Activated T-cell treated with anti-CD3 and anti-CD28 coated beads, Interleukin-2, amount 50 U/mL, for 72 hours (primary cell): Measurements from ENCODE around the gene ANGEL1. TPM values are rescaled to one million over a fixed set of nuclear protein-coding genes. Genes with fewer than 3 reads are reported as not detected.

Source experiments
- ATAC-seq, 2 donors: fragments of 150-1000 bp; cut with Tn5 transposase; replicated peaks in 1 of 2; 2 replicates each; pipeline ENCODE4 v1.10.0; 2021; ENCODE audit warnings: moderate library complexity in 2 of 2, mild to moderate bottlenecking in 1 of 2
- DNase-seq, 2 donors: peaks; one replicate each; pipeline ENCODE4 v3.0.0; 2021 to 2022; ENCODE audit warnings: mixed read lengths in 1 of 2
- H3K27ac Mint-ChIP-seq: one replicate; pipeline ENCODE4 v1.8.0; 2022; ENCODE audit warnings: mild to moderate bottlenecking, moderate library complexity, mixed read lengths
- H3K27me3 Mint-ChIP-seq: one replicate; pipeline ENCODE4 v1.8.0; 2022; ENCODE audit warnings: low read depth, mixed read lengths
- H3K36me3 Mint-ChIP-seq, 2 donors: one replicate each; pipeline ENCODE4 v1.8.0; 2022; ENCODE audit warnings: mixed read lengths in 2 of 2, mild to moderate bottlenecking in 1 of 2; ENCODE audit not compliant: insufficient read depth in 2 of 2
- H3K4me1 Mint-ChIP-seq: one replicate; pipeline ENCODE4 v1.8.0; 2022; ENCODE audit warnings: low read depth, mixed read lengths
- H3K4me3 Mint-ChIP-seq, 2 donors: one replicate each; pipeline ENCODE4 v1.8.0; 2022; ENCODE audit warnings: mild to moderate bottlenecking in 2 of 2, mixed read lengths in 2 of 2, moderate library complexity in 2 of 2
- H3K9me3 Mint-ChIP-seq, 2 donors: one replicate each; pipeline ENCODE4 v1.8.0; 2022; ENCODE audit warnings: mixed read lengths in 2 of 2
- total RNA-seq, 2 donors: library from RNA; stranded (reverse); gene quantifications; one replicate each; pipeline ENCODE4 v1.2.3, GENCODE V29; 2022

Gene ANGEL1
- total RNA-seq, 2 donors from 2014 or later = 15.0 to 21.6 TPM

DNA sequence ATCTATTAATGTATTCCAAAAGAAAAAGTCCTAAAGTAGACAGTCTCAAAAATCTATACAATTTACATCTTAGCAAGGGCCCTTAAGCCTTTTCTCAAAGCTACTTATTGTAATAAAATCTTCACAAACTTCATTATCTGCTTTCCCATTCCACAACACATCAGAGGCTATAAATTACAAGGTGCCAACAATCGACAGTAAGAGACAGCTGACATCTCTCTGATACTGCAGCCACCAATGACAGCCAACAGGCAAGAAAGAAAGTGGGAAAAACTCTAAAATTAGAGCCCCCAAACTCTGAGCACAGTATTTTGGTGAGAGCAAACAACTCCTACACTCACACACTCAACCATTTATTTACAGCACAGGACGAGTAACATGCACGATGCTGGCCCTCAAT, 2.2 kb downstream of the ANGEL1 start:
- Mint-ChIP-seq H3K27ac (no peak overlapping the region), H3K36me3 (peaks cover 2 to 10% of the 10 kb centered on the region in 2 donors)
- no peak for DNase-seq

DNA sequence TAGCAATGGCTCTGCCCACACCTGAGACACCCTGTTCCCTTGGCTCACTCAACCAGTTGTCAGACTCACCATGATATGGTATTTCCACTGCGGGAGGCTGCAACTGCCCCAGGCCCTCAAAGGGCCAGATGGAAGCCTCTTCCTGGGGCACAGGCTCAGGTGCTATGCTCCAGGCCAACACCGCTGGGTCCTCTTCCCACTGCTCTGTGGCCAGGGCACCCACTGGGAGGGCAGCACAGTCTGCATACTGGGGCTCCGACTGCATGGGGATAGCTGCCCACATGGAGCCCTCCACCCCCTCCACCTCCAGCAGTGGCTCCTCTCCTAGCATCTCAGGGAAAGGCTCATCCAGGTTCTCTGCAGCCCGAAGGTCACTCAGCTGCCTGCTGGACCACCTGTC, 3.7 kb downstream of the ANGEL1 start:
- no peak overlapping the region for H3K4me3 Mint-ChIP-seq
- no peak overlapping the region for H3K27ac Mint-ChIP-seq
- ATAC-seq = no peak
- H3K9me3 Mint-ChIP-seq = no peaks in the 10 kb centered on the region
- H3K4me1 Mint-ChIP-seq = peaks cover 40% of the 10 kb centered on the region
- DNase-seq = no peak
- H3K27me3 Mint-ChIP-seq = no peaks in the 10 kb centered on the region
- peaks cover 2 to 10% of the 10 kb centered on the region in 2 donors for H3K36me3 Mint-ChIP-seq

More for the DNA sequence above, 2.2 kb downstream of the ANGEL1 start:
- H3K9me3 Mint-ChIP-seq = no peaks in the 10 kb centered on the region
- H3K4me1 Mint-ChIP-seq = peaks cover 40% of the 10 kb centered on the region
- no peaks in the 10 kb centered on the region for H3K27me3 Mint-ChIP-seq
- peak overlapping the region; percentile 94 to 95 for H3K4me3 Mint-ChIP-seq
- ATAC-seq = no peak

DNA sequence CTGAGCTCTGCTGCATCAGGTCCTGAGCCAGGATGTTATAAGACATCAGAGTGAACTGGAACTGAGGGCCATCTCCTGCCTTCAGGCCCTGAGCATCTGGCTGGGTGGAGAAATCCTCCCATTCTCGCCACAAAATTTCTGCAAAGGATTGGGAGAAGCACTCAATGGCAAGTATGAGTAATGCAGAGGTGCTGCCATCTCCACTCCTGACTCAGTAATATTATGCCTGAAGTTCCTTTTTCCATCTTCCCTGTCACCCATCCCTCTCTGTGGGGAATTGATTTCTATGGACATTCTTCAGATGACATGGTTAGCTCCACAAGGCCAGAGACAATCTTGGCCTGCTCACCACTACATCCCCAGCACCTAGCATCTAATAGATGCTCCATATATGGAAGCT, 4.7 kb downstream of the ANGEL1 start:
- DNase-seq (no peak), ATAC-seq (no peak)
- no peaks in the 10 kb centered on the region for H3K9me3 Mint-ChIP-seq
- no peaks in the 10 kb centered on the region for H3K27me3 Mint-ChIP-seq
- H3K4me1 Mint-ChIP-seq = peaks cover 44% of the 10 kb centered on the region
- no peak overlapping the region for H3K27ac Mint-ChIP-seq
- H3K4me3 Mint-ChIP-seq = no peak overlapping the region
- peaks cover 2 to 19% of the 10 kb centered on the region in 2 donors for H3K36me3 Mint-ChIP-seq

DNA sequence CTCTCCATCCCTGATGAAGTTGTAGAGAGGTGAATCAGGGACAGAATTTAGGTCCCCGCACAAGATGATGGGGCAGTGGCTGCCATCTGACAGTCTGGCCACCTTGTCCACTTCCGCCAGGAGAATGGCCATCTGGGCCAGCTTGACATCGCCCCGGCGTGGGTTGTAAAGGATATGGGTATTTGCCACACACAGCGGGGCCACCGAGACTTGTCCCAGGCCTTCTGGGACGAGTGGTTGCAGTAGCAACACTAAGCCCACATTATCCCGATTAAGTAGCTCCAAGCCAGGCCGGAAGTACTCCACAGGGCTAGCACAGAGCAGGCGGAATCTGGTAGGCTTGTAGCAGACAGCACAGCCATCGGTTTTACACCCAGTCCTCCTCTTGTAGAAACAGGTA, 6.2 kb downstream of the ANGEL1 start:
- no peaks in the 10 kb centered on the region for H3K27me3 Mint-ChIP-seq
- H3K27ac Mint-ChIP-seq = no peak overlapping the region
- H3K4me1 Mint-ChIP-seq = peaks cover 38% of the 10 kb centered on the region
- DNase-seq = no peak
- peaks cover 5 to 21% of the 10 kb centered on the region in 2 donors for H3K36me3 Mint-ChIP-seq
- no peak overlapping the region for H3K4me3 Mint-ChIP-seq
- no peak for ATAC-seq
- H3K9me3 Mint-ChIP-seq = no peaks in the 10 kb centered on the region

DNA sequence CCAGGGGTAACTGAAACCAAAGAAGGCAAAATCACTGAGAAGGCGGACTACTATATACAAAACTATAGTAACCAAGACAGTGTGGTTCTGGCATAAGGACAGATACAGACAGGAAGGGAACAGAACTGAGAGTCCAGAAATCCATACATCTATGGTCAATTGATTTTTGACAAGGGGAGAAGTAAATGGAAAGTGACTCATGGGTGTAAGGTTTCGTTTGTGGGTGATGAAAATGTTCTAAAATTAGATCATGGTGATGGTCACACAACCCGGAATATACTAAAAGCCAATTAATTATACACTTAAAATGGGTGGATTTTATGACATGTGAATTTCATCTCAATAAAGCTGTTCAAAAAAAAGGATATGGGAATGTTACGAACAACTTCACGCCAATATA, 18.7 kb downstream of the ANGEL1 start:
- Mint-ChIP-seq H3K36me3 (peaks cover 5 to 9% of the 10 kb centered on the region in 2 donors), H3K4me1 (peaks cover 3% of the 10 kb centered on the region), H3K4me3 (no peak overlapping the region), H3K27me3 (no peaks in the 10 kb centered on the region), H3K9me3 (no peaks in the 10 kb centered on the region), H3K27ac (no peak overlapping the region)
- DNase-seq (no peak), ATAC-seq (no peak)

DNA sequence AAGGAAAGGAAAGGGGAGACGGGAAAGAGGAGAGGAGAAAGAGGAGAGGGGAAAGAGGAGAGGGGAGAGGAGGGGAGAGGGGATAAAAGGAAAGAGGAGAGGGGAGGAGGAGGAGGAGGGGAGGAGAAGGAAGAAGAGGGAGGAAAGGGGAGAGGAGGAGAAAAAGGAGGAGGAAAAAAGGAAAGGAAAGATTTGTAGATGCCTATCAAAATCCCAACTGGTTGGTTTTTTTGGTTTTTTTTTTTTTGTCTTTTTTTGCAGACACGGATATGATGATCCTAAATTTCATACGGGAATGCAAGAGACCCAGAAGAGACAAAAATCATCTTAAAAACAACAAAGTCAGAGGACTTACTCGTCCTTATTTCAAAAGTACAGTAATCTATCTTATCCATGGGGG, 19.4 kb downstream of the ANGEL1 start:
- Mint-ChIP-seq H3K9me3 (no peaks in the 10 kb centered on the region), H3K27me3 (no peaks in the 10 kb centered on the region), H3K4me3 (no peak overlapping the region), H3K27ac (no peak overlapping the region), H3K4me1 (peaks cover 3% of the 10 kb centered on the region), H3K36me3 (peaks cover 5 to 8% of the 10 kb centered on the region in 2 donors)
- DNase-seq (no peak), ATAC-seq (no peak)

DNA sequence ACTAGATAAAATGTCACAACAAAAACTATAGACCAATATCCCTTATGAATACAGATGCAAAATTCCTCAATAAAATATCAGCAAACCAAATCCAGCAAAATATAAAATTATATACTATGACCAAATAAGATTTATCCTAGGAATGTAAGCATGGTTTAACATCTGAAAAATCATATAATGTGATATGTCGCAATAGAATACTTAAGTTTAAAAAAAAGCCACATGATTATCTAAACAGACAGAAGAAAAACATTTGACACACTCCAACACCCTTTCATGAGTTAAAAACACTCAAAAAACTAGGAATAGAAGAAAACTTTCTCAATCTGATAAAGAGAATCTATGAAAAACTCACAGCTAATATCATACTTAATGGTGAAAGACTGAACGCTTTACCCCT, 20.3 kb downstream of the ANGEL1 start:
- no peak for ATAC-seq

DNA sequence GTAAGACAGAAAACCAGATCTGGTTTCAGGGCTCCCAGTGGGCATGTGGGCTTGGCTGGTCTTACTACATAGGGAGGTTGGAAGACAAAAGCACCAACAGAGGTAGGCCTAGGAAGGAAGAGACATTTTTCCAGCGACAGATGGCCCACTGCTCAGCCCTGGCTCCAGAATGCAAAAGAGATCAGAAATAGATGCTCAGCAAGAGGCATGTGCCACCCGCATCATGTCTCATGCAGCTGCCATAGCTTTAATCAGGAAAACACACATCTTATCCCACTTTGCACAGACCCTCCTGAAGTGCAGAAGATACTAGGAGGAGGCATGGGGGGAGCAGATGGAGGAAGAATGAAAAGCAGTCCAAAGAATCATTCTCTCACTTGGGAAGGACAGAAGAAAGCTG, 26.1 kb downstream of the ANGEL1 start:
- no peak for DNase-seq
- Mint-ChIP-seq H3K27me3 (no peaks in the 10 kb centered on the region), H3K36me3 (peaks cover under 1 to 8% of the 10 kb centered on the region in 2 donors), H3K27ac (no peak overlapping the region), H3K4me1 (peaks cover 34% of the 10 kb centered on the region), H3K4me3 (no peak overlapping the region), H3K9me3 (no peaks in the 10 kb centered on the region)
- ATAC-seq = no peak

More for the DNA sequence above, 20.3 kb downstream of the ANGEL1 start:
- Mint-ChIP-seq H3K27ac (no peak overlapping the region), H3K4me3 (no peak overlapping the region), H3K27me3 (no peaks in the 10 kb centered on the region), H3K9me3 (no peaks in the 10 kb centered on the region), H3K4me1 (peaks cover 3% of the 10 kb centered on the region), H3K36me3 (peaks cover 5 to 12% of the 10 kb centered on the region in 2 donors)
- DNase-seq = no peak

DNA sequence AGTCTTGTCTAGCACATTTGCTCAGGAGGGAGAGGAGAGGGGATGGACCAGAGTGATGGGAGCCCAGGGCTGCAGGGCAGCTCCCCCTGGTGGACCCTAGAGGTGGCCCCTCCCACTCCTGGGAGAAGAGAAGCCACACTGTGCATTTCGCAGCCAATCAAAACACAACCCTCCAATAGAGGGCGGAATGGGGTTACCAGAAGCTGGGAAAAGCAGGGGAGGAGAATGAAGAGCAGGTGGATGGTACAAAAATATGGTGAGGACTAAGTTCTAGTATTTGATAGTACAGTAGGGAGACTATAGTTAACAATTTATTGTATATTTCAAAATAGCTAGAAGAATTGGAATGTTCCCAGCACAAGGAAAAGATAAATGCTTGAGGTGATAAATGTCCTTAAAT, 27.8 kb downstream of the ANGEL1 start:
- Mint-ChIP-seq H3K27ac (no peak overlapping the region), H3K36me3 (peaks cover 0 to 8% of the 10 kb centered on the region in 2 donors), H3K27me3 (no peaks in the 10 kb centered on the region), H3K4me1 (peaks cover 42% of the 10 kb centered on the region), H3K9me3 (no peaks in the 10 kb centered on the region), H3K4me3 (no peak overlapping the region)
- DNase-seq (peak; percentile 72 to 73), ATAC-seq (peak; percentile 82 to 90)

DNA sequence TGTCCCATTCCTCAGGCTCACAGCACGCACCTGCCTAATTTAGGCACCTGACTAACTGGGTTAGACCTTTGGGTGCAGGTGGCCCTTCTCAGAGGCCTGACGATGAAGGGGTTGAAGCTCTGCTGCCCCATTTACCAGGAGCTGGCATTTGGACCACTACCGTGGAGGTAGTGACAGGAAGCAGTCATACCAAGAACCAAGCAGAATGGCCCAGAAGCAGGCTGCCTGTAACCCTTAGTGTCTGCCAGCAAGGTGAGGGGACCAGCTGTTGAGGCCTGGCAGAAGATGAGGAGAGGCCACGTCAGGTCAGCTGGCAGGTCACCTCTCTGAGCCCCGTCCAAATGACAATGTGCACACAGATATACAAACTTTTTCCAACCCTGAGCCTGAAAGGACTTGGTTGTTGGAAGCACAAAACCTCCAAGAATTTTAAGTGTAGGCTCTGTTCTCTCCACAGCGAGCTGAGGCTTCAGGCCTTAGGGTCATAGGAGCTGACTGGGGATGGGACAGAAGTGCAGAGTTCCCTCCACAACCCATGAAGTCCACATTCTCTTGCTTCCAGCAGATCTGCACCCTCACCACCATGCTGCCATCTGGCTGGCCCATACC, 28.3 kb downstream of the ANGEL1 start:
- no peak for DNase-seq
- peak; percentile 9 to 16 for ATAC-seq
- Mint-ChIP-seq H3K4me3 (no peak overlapping the region), H3K27me3 (no peaks in the 10 kb centered on the region), H3K9me3 (no peaks in the 10 kb centered on the region), H3K36me3 (peaks cover 0 to 7% of the 10 kb centered on the region in 2 donors), H3K27ac (no peak overlapping the region), H3K4me1 (peaks cover 45% of the 10 kb centered on the region)

DNA sequence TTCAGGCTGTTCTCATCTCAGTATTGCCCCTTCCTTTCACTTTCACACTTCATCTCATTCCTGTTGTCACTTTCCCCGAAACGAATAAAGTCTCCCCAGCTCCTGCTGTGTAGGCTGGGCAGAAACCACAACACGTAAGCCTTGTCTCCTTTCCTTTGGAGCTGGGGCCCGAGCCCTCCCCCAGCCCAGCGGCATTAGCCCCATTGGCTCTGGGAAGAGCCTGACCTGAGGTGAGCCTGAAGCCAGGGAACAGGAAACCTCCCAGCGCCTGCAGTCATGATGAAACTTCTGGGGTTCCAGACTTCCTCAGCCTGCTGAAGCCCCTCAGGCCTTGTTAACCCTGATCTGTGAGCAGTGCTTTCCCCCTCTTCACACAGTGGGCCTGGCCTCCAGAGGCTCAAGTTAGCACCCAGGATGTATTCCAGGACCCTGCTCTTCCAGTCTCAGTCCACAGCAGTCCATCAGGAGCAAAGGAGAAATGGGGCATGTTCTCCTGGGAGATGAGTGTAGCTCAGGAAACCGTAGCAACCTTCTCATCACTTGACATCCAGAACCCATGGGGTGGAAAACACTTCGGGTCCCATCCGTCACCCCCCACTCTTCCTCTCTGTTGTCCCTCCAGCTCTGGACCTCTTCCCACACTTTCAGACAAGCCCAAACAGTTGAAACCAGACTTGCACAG, 29.7 kb downstream of the ANGEL1 start:
- ATAC-seq (peak; percentile 48 to 65), DNase-seq (peak in 1 of 2 donors; percentile 9)
- Mint-ChIP-seq H3K4me1 (peaks cover 45% of the 10 kb centered on the region), H3K9me3 (no peaks in the 10 kb centered on the region), H3K4me3 (peak overlapping the region; percentile 26 to 73), H3K27me3 (no peaks in the 10 kb centered on the region), H3K36me3 (peaks cover 0 to 5% of the 10 kb centered on the region in 2 donors), H3K27ac (peak overlapping the region; percentile 67)

DNA sequence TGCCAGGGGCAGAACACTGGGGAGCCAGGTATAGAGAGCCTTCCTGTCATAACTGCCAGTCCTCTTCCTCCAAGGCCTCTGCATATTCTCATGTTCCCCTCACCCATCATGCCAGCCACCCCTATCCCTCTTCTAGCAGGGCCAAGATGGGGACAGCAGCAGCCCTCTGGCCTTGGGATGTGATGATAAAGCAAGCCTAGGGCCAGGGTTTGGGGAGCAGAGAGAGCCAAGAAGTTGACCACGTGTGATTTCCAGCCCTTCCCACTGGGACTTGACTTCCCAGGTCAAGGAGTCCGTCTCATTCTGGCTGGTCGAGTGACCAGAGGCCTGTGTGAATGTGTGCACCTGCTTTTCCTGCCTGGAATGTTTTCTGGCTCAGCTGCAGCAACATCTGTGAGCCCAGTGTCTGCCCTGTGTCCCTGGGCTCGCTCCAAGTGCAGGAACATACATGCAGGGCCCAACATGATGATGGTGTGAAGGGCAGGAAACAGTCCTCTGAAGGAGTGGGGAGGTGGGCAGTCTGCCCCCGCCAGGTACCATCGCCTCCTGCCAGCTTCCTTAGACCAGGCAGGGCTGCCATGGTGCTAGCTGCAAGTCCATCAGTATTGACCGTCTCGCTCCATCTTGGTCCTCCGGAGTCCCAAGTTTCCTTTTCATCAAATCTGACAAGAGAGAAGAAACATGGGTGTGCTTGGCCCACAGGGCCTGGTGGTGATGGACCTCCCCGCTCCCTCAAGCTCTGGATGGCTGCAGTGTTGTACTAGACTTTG, 30.4 kb downstream of the ANGEL1 start:
- peaks cover 45% of the 10 kb centered on the region for H3K4me1 Mint-ChIP-seq
- DNase-seq (no peak), ATAC-seq (no peak)
- peak overlapping the region; percentile 67 for H3K27ac Mint-ChIP-seq
- peak overlapping the region; percentile 26 to 73 for H3K4me3 Mint-ChIP-seq
- no peaks in the 10 kb centered on the region for H3K9me3 Mint-ChIP-seq
- peaks cover 0 to 1% of the 10 kb centered on the region in 2 donors for H3K36me3 Mint-ChIP-seq
- H3K27me3 Mint-ChIP-seq = no peaks in the 10 kb centered on the region

DNA sequence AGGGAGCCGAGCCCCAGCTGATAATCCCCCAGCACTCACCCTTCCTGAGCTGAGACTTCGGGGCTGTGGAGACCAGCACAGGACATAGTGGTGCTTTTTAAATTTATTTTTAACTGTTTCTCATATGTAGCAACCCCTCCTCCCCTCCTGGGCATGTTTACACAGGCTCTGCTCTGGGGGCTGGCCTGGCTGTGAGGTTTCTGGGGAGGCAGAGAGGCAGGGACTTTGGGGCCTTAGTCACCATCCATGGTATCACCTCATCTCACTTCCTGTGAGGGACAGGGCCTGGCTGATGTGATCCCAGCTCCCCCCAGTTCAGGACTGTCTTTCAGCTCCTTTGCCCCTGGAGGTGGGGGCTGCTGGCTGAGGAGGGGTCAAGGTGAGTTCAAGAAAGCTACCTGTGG, 31.0 kb downstream of the ANGEL1 start:
- DNase-seq (peak in 1 of 2 donors; percentile 16), ATAC-seq (peak; percentile 41 to 56)
- peaks cover 0 to 1% of the 10 kb centered on the region in 2 donors for H3K36me3 Mint-ChIP-seq
- H3K9me3 Mint-ChIP-seq = no peaks in the 10 kb centered on the region
- no peak overlapping the region for H3K27ac Mint-ChIP-seq
- no peaks in the 10 kb centered on the region for H3K27me3 Mint-ChIP-seq
- peak overlapping the region in 1 of 2 donors; percentile 29 for H3K4me3 Mint-ChIP-seq
- peaks cover 45% of the 10 kb centered on the region for H3K4me1 Mint-ChIP-seq
